ENCODE results near the gene GPC5. TPM values are rescaled to one million over a fixed set of nuclear protein-coding genes. Genes with fewer than 3 reads are reported as not detected.
"Not testable (repeated sequence)": the region's sequence is repeated elsewhere in the genome, so short reads cannot be mapped to it uniquely, and the experiment has no call there.

Gene GPC5
- polyA plus RNA-seq, 2 of the 4 experiments (the other 2 are of a cell fraction): not detected

DNA sequence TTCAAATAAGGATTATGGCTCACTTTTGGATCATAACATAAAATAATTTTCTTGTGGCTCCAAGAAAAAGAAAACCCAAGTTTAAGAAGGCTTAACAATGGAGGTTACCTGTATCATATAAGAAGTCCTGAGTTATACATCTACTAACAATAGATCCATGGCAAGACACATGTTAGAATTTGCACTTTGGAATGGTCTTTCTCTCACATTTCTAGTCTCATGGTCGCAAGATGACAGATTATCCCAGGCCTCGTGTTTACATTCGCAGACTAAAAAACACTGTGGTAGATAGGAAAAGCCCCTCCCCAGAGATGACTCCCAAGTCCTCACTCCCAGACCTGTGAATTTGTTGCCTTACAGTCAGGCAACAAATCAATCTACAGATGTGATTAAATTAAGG, 1082.0 kb downstream of the GPC5 start:
- no peak for ATAC-seq
- ChIA-PET CTCF (no interaction called here), POLR2A (no interaction called here)
- no peaks in the 10 kb centered on the region for H3K4me1 ChIP-seq
- no peak for DNase-seq (ENCODE audit: low read depth in 1 of 2, low spot score in 1 of 2)
- no peak overlapping the region for H3K4me2 ChIP-seq
- no peak overlapping the region for H3K4me3 ChIP-seq
- FAIRE-seq: no peak
- WGBS (ENCODE audit: missing lambda C conversion rate): 20% methylated on average over 3 of the region's 3 CpGs
- H3K27ac ChIP-seq: no peak overlapping the region
- H3K9me3 ChIP-seq: no peaks in the 10 kb centered on the region
- no peak for TF ChIP-seq USF2 (IDR thresholded peaks at IDR 0.05)
- TF ChIP-seq HMGXB4 (CRISPR knock-in tag; IDR thresholded peaks at IDR 0.05; ENCODE audit: borderline replicate concordance): no peak
- TF ChIP-seq ZNF302 (CRISPR knock-in tag; IDR thresholded peaks at IDR 0.05): no peak
- TF ChIP-seq JUN (IDR thresholded peaks at IDR 0.05): no peak
- TF ChIP-seq RFX5 (IDR thresholded peaks at IDR 0.05): no peak
- TF ChIP-seq FOSL2 (IDR thresholded peaks at IDR 0.05): no peak
- no peak for TF ChIP-seq FOSL2 (CRISPR knock-in tag; IDR thresholded peaks at IDR 0.05)
- TF ChIP-seq TP53 (CRISPR knock-in tag; IDR thresholded peaks at IDR 0.05): no peak
- no peak for TF ChIP-seq ZC3H11A (IDR thresholded peaks at IDR 0.05)
- no peak for TF ChIP-seq KDM5A (IDR thresholded peaks at IDR 0.05)
- no peak for TF ChIP-seq SREBF2 (IDR thresholded peaks at IDR 0.05)
- TF ChIP-seq, protein P1, sequence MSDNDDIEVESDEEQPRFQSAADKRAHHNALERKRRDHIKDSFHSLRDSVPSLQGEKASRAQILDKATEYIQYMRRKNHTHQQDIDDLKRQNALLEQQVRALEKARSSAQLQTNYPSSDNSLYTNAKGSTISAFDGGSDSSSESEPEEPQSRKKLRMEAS (IDR thresholded peaks at IDR 0.05): no peak
- no peak for TF ChIP-seq FOXS1 (CRISPR knock-in tag; IDR thresholded peaks at IDR 0.05)
- TF ChIP-seq PHF8 (IDR thresholded peaks at IDR 0.05; ENCODE audit: borderline replicate concordance, low read depth): no peak
- no peak for TF ChIP-seq CTCF (IDR thresholded peaks at IDR 0.05)
- TF ChIP-seq CHD4 (IDR thresholded peaks at IDR 0.05; ENCODE audit: borderline replicate concordance): no peak
- no peak for TF ChIP-seq ATOH8 (CRISPR knock-in tag; IDR thresholded peaks at IDR 0.05; ENCODE audit: low read depth)
- no peak for TF ChIP-seq HOXB5 (CRISPR knock-in tag; IDR thresholded peaks at IDR 0.05)
- no peak for TF ChIP-seq KDM1A (IDR thresholded peaks at IDR 0.05; ENCODE audit: low read depth)

- H3K4me1 ChIP-seq; ATAC-seq; POLR2A ChIA-PET; DNase-seq (ENCODE audit: low read depth in 1 of 2, low spot score in 1 of 2); FAIRE-seq; H3K9me3 ChIP-seq; CTCF ChIA-PET; H3K4me3 ChIP-seq; H3K4me2 ChIP-seq; H3K27ac ChIP-seq: not testable (repeated sequence)
- WGBS (ENCODE audit: missing lambda C conversion rate): 25% methylated on average over 3 of the region's 3 CpGs
Measured at GRCh38 chr13:92482790-92483189, 1084.4 kb downstream of the GPC5 start.

DNA sequence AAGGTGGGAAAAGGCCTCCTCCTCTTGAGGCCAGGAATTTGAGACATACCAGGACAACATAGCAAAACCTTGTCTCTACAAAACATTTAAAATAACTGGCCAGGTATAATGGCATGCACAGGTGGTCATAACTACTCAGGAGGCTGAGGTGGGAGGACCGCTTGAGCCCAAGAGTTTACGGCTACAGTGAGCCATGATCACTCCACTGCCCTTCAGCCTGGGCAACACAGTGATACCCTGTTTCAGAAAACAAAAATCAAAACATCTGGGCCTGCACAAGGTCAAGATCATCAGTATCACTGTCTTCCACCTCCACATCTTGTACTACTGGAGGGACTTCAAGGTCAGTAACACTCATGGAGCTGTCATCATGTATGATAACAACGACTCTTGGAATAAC, 1085.5 kb downstream of the GPC5 start:
- CTCF ChIA-PET: no interaction called here
- Histone ChIP-seq H3K27ac (no peak overlapping the region), H3K4me2 (no peak overlapping the region), H3K9me3 (no peaks in the 10 kb centered on the region), H3K4me1 (no peaks in the 10 kb centered on the region), H3K4me3 (no peak overlapping the region)
- DNase-seq (ENCODE audit: low read depth in 1 of 2, low spot score in 1 of 2) (no peak), FAIRE-seq (no peak), ATAC-seq (no peak)
- POLR2A ChIA-PET: no interaction called here
- WGBS (ENCODE audit: missing lambda C conversion rate): 28% methylated on average over 3 of the region's 3 CpGs
- TF ChIP-seq BHLHE40 (IDR thresholded peaks at IDR 0.05; ENCODE audit: low read depth, low read length) (no peak), CBX2 (IDR thresholded peaks at IDR 0.05; ENCODE audit: borderline replicate concordance, low read depth) (no peak)

Measured in A549 (cell line).